NCI-H2196 (cell line): Measurements from ENCODE around the gene CXCR1.
"Not testable (repeated sequence)": the region's sequence is repeated elsewhere in the genome, so short reads cannot be mapped to it uniquely, and the experiment has no call there.

Experiments
- DNase-seq: peaks from one replicate; lab custom pipeline; 2025; ENCODE audit not compliant: unreplicated experiment; lab: John Stamatoyannopoulos, UW

Gene CXCR1

GRCh38 chr2:218162814-218163213 is 3.9 kb downstream of the CXCR1 start:
- no peak for DNase-seq

DNA sequence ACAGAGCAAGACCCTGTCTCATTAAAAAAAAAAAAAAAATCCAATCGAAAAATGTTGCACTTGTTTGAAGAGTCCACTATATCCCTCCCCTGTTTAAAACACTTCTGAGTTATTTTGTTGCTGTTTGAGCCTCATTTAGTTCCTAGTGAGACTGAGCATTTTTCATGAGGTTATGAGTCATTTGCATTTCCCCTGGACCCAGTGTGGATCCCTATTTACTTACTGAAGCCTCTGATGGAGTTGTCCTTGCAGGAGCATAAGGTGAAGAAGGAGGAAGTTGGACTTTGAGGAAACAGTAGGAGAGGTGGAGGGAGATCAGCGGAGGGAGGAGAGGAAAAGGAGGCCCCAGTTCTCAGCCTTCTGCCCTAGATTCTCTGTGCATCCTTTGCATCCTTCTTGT is 5.1 kb downstream of the CXCR1 start:
- no peak for DNase-seq

- DNase-seq, result no peak
Measured at GRCh38 chr2:218155953-218156479, 10.7 kb downstream of the CXCR1 start.

- DNase-seq, result no peak
Measured at GRCh38 chr2:218152777-218153176, 14.0 kb downstream of the CXCR1 start.

- no peak for DNase-seq
Measured at GRCh38 chr2:218152172-218152571, 14.6 kb downstream of the CXCR1 start.

GRCh38 chr2:218149848-218150440 is 16.8 kb downstream of the CXCR1 start:
- DNase-seq, result no peak

DNA sequence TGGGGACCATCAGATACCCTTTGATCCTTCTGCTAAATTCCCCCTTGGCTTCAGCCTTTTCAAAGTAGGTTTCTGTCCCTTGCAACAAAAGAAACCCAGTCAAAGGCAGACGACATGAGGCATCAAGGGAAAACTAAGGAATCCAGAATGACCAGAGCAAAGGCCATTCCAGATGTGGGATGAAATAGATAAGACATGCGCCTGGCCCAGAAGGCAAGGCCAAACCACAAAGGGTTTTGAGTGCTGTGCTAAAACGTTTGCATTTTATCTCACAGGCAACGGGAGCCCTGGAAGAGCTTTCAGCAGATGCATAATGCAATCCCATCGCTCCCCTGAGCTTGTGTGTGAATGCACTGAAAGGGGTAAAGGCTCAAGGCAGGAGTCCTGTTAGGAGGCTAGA is 17.7 kb downstream of the CXCR1 start:
- DNase-seq, result no peak

GRCh38 chr2:218146056-218146455 is 20.7 kb downstream of the CXCR1 start:
- no peak for DNase-seq

DNA sequence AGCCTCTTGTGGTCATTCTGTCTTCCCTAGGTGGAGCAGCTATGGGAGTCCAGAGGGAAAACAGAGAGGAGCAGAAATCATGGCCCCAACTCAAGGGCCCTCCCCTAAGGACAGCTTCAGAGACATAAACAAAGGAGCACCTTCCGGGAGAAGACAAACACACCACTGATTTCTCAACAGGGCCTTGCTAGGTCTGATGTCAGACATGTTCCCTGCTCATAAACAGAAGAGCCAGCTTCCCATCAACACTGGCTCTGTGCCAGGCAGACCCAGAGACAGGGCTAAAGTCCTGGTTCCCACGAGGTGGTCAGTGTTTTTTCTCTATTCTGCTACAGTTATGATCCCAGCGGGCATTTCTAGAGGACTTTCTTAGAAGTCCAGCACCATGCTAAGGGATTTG is 21.6 kb downstream of the CXCR1 start:
- no peak for DNase-seq

GRCh38 chr2:218138047-218138446 is 28.7 kb downstream of the CXCR1 start:
- no peak for DNase-seq

GRCh38 chr2:218137514-218137913 is 29.2 kb downstream of the CXCR1 start:
- no peak for DNase-seq

DNA sequence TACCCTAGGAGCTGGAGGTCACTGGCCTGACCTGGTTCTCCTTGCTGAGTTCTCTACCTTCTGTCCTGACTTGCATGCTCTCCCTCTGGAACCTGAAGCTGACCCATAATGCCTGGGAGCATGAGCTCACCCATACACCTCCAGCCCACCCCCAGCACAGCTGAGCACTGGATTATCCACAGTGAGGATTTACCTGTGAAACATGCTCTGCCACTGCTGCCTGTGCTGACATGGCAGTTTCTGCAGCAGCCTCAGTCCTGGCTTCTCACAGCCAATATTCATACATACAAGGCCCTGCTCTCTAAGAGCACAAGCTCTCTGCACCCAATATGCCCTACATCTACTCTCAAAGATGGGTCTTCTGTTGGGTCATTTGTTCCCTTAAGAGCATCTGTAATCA is 35.9 kb downstream of the CXCR1 start:
- DNase-seq, result no peak

DNA sequence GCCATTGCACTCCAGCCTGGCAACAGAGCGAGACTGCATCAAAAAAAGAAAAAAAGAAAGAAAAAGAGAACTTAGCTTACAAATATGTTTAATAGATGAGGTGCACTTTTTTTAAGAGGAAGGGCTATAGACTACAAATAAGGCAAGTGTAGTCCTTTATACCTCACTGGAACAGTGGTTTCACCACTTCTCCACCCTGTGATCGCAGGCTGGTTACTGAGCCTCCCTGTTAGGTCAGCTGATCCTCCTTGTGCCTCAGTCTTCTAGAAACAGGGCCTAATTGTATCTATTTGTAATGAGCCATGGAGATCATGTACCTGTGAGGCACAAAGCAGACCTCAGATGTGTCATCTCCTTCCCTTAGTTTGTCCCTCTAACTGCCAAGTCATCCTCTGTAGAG is 36.4 kb downstream of the CXCR1 start:
- no peak for DNase-seq

- no peak for DNase-seq
Measured at GRCh38 chr2:218129458-218130135, 37.2 kb downstream of the CXCR1 start.

DNA sequence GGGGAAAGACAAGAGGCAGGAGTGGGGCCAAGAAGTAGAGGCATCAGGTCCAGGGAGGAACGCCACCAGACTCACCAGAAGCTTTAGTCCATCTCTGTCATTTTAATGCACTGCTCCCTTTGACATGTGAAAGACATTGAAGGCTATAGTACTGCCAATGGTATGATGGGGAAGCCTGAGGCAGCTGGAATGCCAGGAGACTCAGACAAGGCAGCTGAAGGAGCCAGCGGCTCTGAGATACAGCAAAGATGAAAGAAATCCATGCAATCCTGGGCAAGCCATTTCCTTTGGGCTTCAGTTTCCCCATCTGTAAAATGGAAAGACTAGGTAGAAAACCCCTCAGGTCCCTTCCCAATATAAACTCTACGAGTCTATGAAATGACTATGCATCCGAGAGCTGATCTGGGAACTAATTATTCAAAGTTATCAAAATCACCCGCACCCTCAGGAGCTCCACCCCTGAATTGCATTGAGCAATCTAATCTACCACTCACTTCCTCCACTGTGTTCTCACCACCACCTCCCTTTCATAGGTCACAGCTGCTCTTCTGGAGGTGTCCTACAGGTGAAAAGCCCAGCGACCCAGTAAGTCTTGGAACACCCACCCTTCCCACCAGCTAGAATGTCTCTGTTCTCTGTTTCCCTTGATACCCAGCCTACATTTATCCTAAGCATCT is 37.8 kb downstream of the CXCR1 start:
- no peak for DNase-seq

GRCh38 chr2:218127929-218128455 is 38.8 kb downstream of the CXCR1 start:
- DNase-seq, result no peak

DNA sequence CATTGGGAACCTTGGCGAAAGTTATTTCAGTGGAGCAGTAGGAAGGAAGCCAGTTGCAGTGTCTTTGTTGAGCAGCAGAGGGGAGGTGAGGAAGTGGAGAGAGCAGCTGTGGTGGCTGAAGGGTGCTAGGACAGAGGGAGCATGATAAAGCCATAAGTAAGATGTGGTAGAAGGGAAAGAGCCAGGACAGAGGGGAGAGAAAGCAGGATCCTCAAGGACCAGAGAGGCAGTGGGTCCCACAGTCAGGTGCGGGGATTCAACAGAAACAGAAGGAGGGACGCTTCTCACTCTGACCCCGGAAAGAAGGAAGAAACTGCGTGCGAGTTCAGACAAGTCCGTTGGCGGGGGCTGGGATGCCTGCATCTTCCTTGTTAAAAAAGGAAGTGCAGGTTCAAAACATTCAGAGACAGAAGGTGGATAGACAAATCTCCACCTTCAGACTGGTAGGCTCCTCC is 41.1 kb downstream of the CXCR1 start, which contains the start of gene CXCR2:
Gene CXCR2, plus strand, starts transcription at position 403 of the 455 bp plus-strand sequence. CDS start 8,774 bp downstream, outside the sequence.
- DNase-seq, result no peak

DNA sequence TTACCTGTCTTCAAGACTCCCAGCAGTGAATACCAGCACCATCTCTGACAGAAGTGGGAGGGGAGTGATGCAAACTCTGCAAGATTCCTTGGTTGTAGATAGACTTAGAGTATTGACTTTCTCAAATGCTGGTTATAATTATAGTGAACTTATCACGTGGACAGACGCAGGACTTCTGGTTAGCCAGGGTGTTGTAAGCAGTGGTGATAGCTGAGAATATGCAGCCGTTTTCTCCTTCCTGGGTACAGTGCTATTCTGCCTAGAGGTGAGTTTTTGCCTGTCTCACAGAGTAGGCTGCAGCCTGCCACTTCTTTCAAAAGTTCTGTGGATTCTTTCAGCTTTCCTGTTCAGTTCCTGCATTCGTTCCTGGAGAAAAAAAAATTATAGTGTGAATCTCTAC is 41.7 kb downstream of the CXCR1 start:
- DNase-seq, result no peak

- DNase-seq, result no peak
Measured at GRCh38 chr2:218123986-218124385, 42.8 kb downstream of the CXCR1 start.

GRCh38 chr2:218122286-218122685 is 44.5 kb downstream of the CXCR1 start:
- not testable (repeated sequence) for DNase-seq

- DNase-seq, result not testable (repeated sequence)
Measured at GRCh38 chr2:218121789-218122188, 45.0 kb downstream of the CXCR1 start.
